Stimulated activated CD4-positive, alpha-beta T cell treated with anti-CD3 and anti-CD28 coated beads, Interleukin-12 subunit alpha, Interleukin-12 subunit beta, amount 100 ng/mL, for 48 hours (primary cell): ENCODE results near the gene ARL6IP6.

Source experiments
- DNase-seq, 3 donors: peaks; one replicate each; pipeline ENCODE4 v3.0.0-alpha.2; 2020; ENCODE audit warnings: low read depth in 2 of 3, low spot score in 1 of 3

Gene ARL6IP6

GRCh38 chr2:152718076-152718908 lies at the start of gene ARL6IP6:
Gene ARL6IP6 (plus strand): TSS chr2:152718620. CDS start chr2:152718625, 5 bp downstream.
- peak; percentile 85 to 91 (median 86) for DNase-seq

- no peak for DNase-seq
Observed at GRCh38 chr2:152674334-152674733, 44.1 kb upstream of the ARL6IP6 start.

DNA sequence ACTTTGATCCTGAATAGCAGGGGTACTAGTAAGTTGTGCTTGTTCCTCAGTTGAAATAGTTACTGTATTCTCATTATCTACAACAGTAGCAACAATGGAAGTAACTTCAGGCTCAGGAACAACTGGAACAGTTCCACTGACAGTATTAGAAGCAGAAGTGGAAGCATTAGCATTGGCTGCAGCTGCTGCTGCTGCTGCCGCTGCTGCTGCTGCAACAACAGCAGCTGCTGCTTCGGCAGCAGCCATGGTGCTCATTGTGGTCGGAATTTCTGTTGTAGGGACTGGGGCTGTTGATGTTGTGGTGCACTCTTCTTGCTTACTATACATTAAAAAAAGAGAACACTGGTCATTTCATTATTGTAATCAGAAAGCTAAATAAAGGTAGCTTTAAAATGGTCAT lies 42.0 kb upstream of the ARL6IP6 start:
- DNase-seq = no peak

GRCh38 chr2:152678808-152679207 lies 39.6 kb upstream of the ARL6IP6 start:
- no peak for DNase-seq

DNA sequence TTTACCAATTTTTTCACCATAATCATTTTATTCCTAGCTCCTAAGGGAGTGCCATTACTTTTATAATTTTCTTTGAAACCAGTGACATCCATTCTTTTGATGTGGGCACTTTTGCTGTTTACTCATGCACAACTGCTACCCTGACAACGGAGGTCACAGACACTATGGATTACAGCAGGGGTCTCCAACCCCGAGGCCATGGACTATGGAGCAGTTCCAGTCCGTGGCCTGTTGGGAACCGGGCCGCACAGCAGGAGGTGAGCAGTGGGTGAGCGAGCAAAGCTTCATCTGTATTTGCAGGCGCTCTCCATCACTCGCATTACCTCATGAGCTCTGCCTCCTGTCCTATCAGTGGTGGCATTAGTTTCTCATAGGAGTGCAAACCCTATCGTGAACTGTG lies 35.8 kb upstream of the ARL6IP6 start:
- DNase-seq = no peak

DNA sequence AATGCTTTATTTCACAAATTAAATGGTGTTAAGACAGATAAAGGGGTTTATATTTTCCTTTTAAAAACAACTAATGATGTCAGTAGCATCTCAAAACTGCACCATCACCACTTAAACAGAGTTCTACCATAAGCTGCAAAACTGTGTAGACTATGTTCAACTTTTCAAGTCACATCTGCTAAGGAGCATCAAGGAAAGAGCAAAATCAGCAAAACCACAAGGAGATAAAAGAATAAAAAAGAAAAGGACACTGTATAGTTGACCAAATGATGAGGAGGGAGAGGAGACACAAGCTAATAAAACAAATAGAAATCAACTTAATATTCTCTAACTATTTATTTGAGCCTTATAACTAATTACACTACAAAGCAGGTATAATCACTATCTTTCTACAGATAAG lies 35.0 kb upstream of the ARL6IP6 start:
- DNase-seq = no peak

GRCh38 chr2:152686321-152686720 lies 32.1 kb upstream of the ARL6IP6 start:
- no peak for DNase-seq

DNA sequence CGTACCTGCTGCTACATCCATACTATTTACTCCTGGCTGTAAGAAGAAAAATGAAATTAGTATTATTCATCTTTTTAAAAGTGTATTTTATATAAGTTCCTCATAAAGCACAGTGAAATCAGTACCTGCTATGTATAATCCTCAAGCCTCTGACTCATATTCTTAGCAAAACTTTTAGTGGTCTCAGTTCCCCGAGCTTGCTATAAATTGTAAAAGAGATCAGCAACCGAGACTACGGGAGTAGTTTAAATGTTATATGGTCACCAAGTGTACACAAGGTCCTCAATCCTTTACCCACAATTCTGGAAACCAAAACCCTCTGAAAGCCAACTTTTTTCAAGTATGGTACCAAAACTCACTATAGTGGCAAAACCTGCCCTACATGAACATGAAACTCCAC lies 25.4 kb upstream of the ARL6IP6 start:
- DNase-seq = no peak

- DNase-seq = peak in 2 of 3 donors; percentile 11 to 16
Observed at GRCh38 chr2:152694161-152694661, 24.2 kb upstream of the ARL6IP6 start.

DNA sequence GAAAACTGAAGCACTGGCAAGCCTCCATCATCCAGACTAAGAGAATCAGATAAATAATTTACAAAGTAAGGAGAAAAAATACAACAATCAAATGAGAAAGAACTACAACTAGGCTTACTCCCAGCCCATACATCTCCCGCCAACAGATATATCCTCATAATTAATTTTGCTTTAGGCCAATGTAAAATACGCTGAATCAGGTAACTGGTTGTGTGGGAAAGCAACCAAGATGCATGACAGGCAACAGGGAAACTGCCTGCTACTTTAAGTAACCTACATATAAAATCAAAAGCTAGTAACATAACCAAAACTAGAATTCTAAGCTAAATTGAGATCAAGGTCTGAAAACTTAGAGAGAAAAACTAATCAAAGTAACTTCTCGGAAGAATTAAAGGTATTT lies 22.7 kb upstream of the ARL6IP6 start:
- no peak for DNase-seq

GRCh38 chr2:152696476-152696875 lies 21.9 kb upstream of the ARL6IP6 start:
- DNase-seq = no peak

GRCh38 chr2:152701198-152701597 lies 17.2 kb upstream of the ARL6IP6 start:
- DNase-seq = no peak

DNA sequence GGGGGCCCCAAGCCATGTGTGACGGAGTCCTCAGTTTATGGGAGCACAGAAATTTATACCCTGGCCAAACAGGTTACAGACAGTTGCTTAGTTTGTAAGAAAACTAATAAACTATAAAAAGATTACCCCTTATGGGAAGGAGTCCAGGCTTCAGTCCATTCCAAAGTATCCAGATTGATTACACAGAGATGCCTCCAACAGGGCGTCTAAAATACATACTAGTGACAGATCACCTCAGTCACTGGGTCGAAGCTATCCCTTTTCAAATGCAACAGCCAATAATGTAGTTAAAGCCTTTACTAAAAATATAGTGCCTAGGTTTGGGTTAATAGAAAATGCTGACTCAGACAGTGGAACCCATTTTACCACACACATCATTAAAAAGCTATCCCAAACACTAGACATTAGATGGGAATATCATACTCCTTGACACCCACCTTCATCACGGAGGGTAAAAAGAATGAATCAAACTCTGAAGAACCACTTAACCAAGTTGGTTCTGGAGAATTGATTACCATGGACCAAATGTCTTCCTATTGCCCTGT lies 11.9 kb upstream of the ARL6IP6 start:
- DNase-seq = no peak

GRCh38 chr2:152708742-152709141 lies 9.7 kb upstream of the ARL6IP6 start:
- DNase-seq = no peak

- DNase-seq = no peak
Observed at GRCh38 chr2:152710713-152711112, 7.7 kb upstream of the ARL6IP6 start.

DNA sequence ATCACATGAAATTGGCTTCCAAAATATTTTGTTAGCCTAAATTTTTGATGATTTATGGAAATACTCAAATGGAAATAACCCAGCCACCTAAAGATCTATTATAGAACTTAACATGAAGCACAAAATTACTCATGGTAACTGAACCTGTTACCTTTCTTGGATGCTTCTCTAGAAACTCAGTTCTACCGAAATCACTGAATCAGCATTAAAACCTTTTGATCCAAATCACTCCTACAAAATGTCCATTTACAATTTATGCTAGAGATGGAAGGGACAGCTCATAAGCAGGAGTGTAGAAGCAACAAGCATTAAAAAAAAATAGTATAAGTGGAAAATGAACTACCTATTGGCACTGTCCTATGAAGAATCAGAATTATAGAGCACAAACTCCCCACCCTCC lies 3.3 kb upstream of the ARL6IP6 start:
- DNase-seq = no peak

DNA sequence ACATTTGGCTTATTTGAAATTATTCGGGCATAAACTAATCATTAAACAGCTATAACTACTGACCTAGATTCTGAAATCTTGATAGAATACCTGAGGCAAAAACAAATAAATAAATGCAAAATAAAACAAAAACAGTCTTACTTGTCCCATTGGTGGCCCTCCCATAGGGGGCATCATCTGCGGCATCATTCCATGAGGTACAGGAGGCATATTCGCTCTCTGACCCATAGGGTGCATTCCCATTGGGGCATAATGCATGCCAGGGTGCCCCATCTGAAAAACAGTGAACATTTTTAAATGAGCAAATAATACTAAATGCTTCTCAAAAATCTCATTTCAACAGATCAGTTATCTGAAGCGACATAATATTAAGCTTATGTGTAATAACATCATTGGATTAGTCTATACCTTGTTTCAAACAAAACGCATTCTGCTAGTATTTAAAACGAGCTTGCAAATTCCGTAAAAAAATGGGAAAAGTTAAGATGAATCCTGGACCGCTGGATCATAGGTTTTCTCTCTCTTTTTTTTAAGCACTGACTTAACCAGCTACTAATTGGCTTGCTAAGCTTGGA lies 2.5 kb upstream of the ARL6IP6 start:
- DNase-seq = no peak

- peak in 2 of 3 donors; percentile 9 to 10 for DNase-seq
Observed at GRCh38 chr2:152716805-152717227, 1.6 kb upstream of the ARL6IP6 start.

DNA sequence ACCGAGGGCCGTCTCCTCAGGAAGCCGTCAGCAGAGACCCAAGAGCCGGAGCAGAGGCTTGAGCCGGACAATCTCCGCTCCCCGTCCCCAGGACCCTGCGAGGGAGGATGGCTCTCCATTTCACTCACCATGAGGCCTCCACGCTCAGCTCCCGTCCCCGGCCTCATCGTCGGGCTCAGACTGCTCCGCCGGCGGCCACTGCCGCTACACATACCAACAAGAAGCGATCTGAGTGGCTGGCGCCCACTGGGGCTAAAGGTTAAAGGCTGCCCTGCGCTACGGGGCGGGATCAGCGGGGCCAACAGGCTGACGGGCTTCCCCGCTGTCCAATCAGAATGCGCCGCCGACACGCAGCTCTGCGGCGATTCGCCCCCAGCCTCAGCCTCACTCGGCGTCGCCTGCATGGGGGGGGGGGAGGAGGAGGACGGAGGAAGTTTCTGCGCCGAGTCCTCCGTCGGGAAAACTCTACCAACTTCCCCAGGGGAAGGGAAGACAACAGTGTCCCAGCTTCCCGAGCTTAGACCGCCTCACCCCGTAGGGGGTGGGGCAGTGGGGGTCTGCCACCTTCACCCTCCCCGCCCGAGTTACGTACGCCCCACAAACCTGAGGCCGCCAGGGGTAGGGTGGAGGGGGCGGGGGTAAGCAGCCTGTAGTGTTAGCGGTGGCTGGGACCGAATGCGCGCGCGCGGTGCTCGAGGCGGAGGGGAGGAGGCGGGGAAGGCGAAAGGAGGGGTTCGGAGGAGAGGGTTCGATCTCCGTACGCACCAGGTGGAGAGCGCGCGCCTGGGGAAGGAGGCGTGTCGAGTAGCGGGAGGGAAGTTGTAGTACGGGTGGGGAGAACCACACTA lies 968 bp upstream of the ARL6IP6 start, which contains the start of gene PRPF40A:
PRPF40A (minus strand) TSS at position 234 of the 848 bp plus-strand sequence; CDS start at position 212, 22 bp downstream.
- DNase-seq = peak; percentile 97 to 98 (median 97)

- DNase-seq = no peak
Observed at GRCh38 chr2:152718909-152719645, 657 bp downstream of the ARL6IP6 start.
